HG03521 (cell line): ENCODE results near the gene MOK.

Source experiments
- ATAC-seq: cut with Tn5 transposase; IDR thresholded peaks from one replicate; pipeline ENCODE4 v1.9.1; 2021; ENCODE audit warnings: mild to moderate bottlenecking, moderate library complexity; ENCODE audit not compliant: unreplicated experiment

Gene MOK

GRCh38 chr14:102208741-102209140 lies 96.2 kb downstream of the MOK start:
- no peak for ATAC-seq

- ATAC-seq, result no peak
Observed at GRCh38 chr14:102207831-102208365, 97.1 kb downstream of the MOK start.

- ATAC-seq, result no peak
Observed at GRCh38 chr14:102206918-102207317, 98.0 kb downstream of the MOK start.

- no peak for ATAC-seq
Observed at GRCh38 chr14:102205560-102205959, 99.4 kb downstream of the MOK start.

- no peak for ATAC-seq
Observed at GRCh38 chr14:102203382-102203781, 101.6 kb downstream of the MOK start.

- no peak for ATAC-seq
Observed at GRCh38 chr14:102202944-102203343, 102.0 kb downstream of the MOK start.

GRCh38 chr14:102201776-102202175 lies 103.2 kb downstream of the MOK start:
- no peak for ATAC-seq

GRCh38 chr14:102201353-102201738 lies 103.6 kb downstream of the MOK start:
- ATAC-seq, result no peak

- no peak for ATAC-seq
Observed at GRCh38 chr14:102200690-102201352, 104.1 kb downstream of the MOK start.

- no peak for ATAC-seq
Observed at GRCh38 chr14:102197317-102197853, 107.6 kb downstream of the MOK start.

- ATAC-seq, result no peak
Observed at GRCh38 chr14:102196902-102197230, 108.1 kb downstream of the MOK start.

GRCh38 chr14:102196039-102196901 lies 108.7 kb downstream of the MOK start:
- ATAC-seq, result no peak

- no peak for ATAC-seq
Observed at GRCh38 chr14:102195446-102195845, 109.5 kb downstream of the MOK start.

- ATAC-seq, result no peak
Observed at GRCh38 chr14:102194856-102195255, 110.1 kb downstream of the MOK start.

GRCh38 chr14:102192840-102193502 lies 112.0 kb downstream of the MOK start:
- ATAC-seq, result no peak

- no peak for ATAC-seq
Observed at GRCh38 chr14:102189874-102190273, 115.1 kb downstream of the MOK start.

- ATAC-seq, result no peak
Observed at GRCh38 chr14:102188187-102188586, 116.8 kb downstream of the MOK start.

- ATAC-seq, result no peak
Observed at GRCh38 chr14:102187568-102188001, 117.4 kb downstream of the MOK start.

- no peak for ATAC-seq
Observed at GRCh38 chr14:102187044-102187443, 117.9 kb downstream of the MOK start.

- no peak for ATAC-seq
Observed at GRCh38 chr14:102185360-102185759, 119.6 kb downstream of the MOK start.

- no peak for ATAC-seq
Observed at GRCh38 chr14:102184316-102185035, 120.5 kb downstream of the MOK start.
